HepG2 (cell line): ENCODE results near the gene WNT9A. TPM values are rescaled to one million over a fixed set of nuclear protein-coding genes. Genes with fewer than 3 reads are reported as not detected.

Experiments used
- ATAC-seq: fragments of 200-7000 bp; cut with Tn5 transposase; 3 replicates; pipeline ENCODE4 v1.9.1; 2020; ENCODE audit warnings: mild to moderate bottlenecking, moderate library complexity
- BruUV-seq: library from RNA; stranded (reverse); fragments of 400-500 nt; replicated peaks from 2 replicates; lab custom pipeline; 2021; lab: Mats Ljungman, UMichigan
- CTCF ChIA-PET: fragments of 300-600 bp; formaldehyde crosslinking; extraction: SDS; loops from one replicate; lab custom pipeline; 2021; ENCODE audit warnings: low total read pairs, inconsistent platforms, low intra/inter-chr PET ratio; lab: Yijun Ruan, JAX
- POLR2A ChIA-PET: fragments of 350-600 bp; sonication (Branson Sonifier 250); formaldehyde crosslinking; loops from one replicate; lab custom pipeline; 2020; ENCODE audit warnings: antibody characterized with exemption, inconsistent platforms; lab: Yijun Ruan, JAX
- DNase-seq: peaks from one replicate; pipeline ENCODE4 v3.0.0-alpha.2; 2015; ENCODE audit warnings: low spot score
- FAIRE-seq: peaks from 3 replicates; lab custom pipeline; 2011; peaks lifted over from hg19 to GRCh38; lab: Jason Lieb, UNC
- H2AFZ ChIP-seq: one replicate; pipeline ENCODE4 v1.6.1; 2011; ENCODE audit warnings: low read length, inconsistent platforms
- H3K27ac ChIP-seq: fragments of 300-600 bp; 3 replicates; pipeline ENCODE4 v1.8.0; 2011; ENCODE audit warnings: mixed run types, mild to moderate bottlenecking, mixed read lengths, low read length, inconsistent platforms; ENCODE audit not compliant: insufficient read depth; ENCODE audit errors: extremely low read length
- H3K27me3 ChIP-seq, 2 experiments: fragments of 200-600 bp in 1 of 2; 2 replicates in 1 of 2; 3 replicates in 1 of 2; pipeline versions ENCODE4 v1.6.0 to v1.8.0; 2011; ENCODE audit warnings: low read length in 2 of 2, mild to moderate bottlenecking in 2 of 2, moderate library complexity in 2 of 2, inconsistent platforms in 1 of 2; ENCODE audit not compliant: insufficient read depth in 2 of 2, control insufficient read depth in 1 of 2
- H3K36me3 ChIP-seq, 2 experiments: fragments of 200-600 bp in 1 of 2; replicated peaks in 1 of 2; 2 replicates in 1 of 2; 3 replicates in 1 of 2; pipeline versions ENCODE4 v1.5.1 to v1.8.0; 2011; ENCODE audit warnings: low read length in 2 of 2, inconsistent platforms in 1 of 2; ENCODE audit not compliant: insufficient read depth in 2 of 2, control insufficient read depth in 1 of 2
- H3K4me1 ChIP-seq: 2 replicates; pipeline ENCODE4 v1.5.1; 2012; ENCODE audit warnings: low read length, inconsistent platforms; ENCODE audit not compliant: insufficient read depth
- H3K4me2 ChIP-seq: 2 replicates; pipeline ENCODE4 v1.6.0; 2011; ENCODE audit warnings: low read depth, low read length, inconsistent platforms
- H3K4me3 ChIP-seq, 3 experiments: fragments of 200-600 bp in 1 of 3; sonication (generic), shearing (Covaris generic) in 1 of 3; replicated peaks in 1 of 3; 2 replicates each; pipeline ENCODE4 v1.5.1; 2011 to 2016; ENCODE audit warnings: low read length in 3 of 3, inconsistent platforms in 2 of 3, low read depth in 2 of 3, mild to moderate bottlenecking in 2 of 3, control low read depth in 1 of 3, mixed read lengths in 1 of 3; ENCODE audit not compliant: insufficient read depth in 1 of 3
- H3K79me2 ChIP-seq: one replicate; pipeline ENCODE4 v1.6.1; 2011; ENCODE audit warnings: low read length, inconsistent platforms; ENCODE audit not compliant: insufficient read depth
- H3K9ac ChIP-seq: 2 replicates; pipeline ENCODE4 v1.6.0; 2011; ENCODE audit warnings: mild to moderate bottlenecking, low read depth, low read length, inconsistent platforms; ENCODE audit not compliant: insufficient read depth
- H3K9me3 ChIP-seq: 2 replicates; pipeline ENCODE4 v1.5.1; 2012; ENCODE audit warnings: mild to moderate bottlenecking, low read length
- H4K20me1 ChIP-seq: 2 replicates; pipeline ENCODE4 v1.6.0; 2011; ENCODE audit warnings: inconsistent platforms, mild to moderate bottlenecking, low read length, moderate library complexity; ENCODE audit not compliant: insufficient read depth
- IRF2 ChIP-seq: IDR thresholded peaks from 2 replicates; pipeline ENCODE4 v1.6.1; 2018; ENCODE audit warnings: missing genetic modification reagents, missing compliant biosample characterization
- ZNF18 ChIP-seq: sonication (generic); formaldehyde crosslinking; IDR thresholded peaks from 2 replicates; pipeline ENCODE4 v1.8.0; 2022; ENCODE audit warnings: mild to moderate bottlenecking, missing genetic modification reagents; ENCODE audit not compliant: insufficient replicate concordance
- ZNF30 ChIP-seq: sonication (generic); formaldehyde crosslinking; IDR thresholded peaks from 2 replicates; pipeline ENCODE4 v1.5.0; 2020; ENCODE audit warnings: mild to moderate bottlenecking, missing genetic modification reagents
- WGBS: methylation state at CpG from one replicate; pipeline ENCODE4 v1.1.6; 2017; ENCODE audit warnings: low lambda C conversion rate; 5-methylcytosine and 5-hydroxymethylcytosine counted together
- in situ Hi-C: cut with HindIII; loops from 2 replicates; pipeline ENCODE4 v1.10.0; 2017; ENCODE audit warnings: low pct_unique_long_range_greater_than_20kb; ENCODE audit not compliant: extremely low pct_ligation_motif_present
- intact Hi-C: fragments of 100-400 bp; cut with micrococcal nuclease; formaldehyde crosslinking; loops from one replicate; pipeline ENCODE4 v1.10.0; 2022; ENCODE audit not compliant: unreplicated experiment
- polyA plus RNA-seq, 8 experiments: library from polyadenylated mRNA; depleted of rRNA in 3 of 8; stranded (reverse) in 7 of 8; unstranded in 1 of 8; fragments of >200 nt; fragmentation: Illumina TruSeq in 4 of 8; extraction: Trizol in 4 of 8; gene quantifications; 2 replicates each; pipeline versions ENCODE4 v1.2.1 to v1.2.3, GENCODE V29; 2011 to 2016; ENCODE audit warnings: low read depth in 4 of 8, missing spikeins in 1 of 8, mixed read lengths in 1 of 8; ENCODE audit not compliant: insufficient read depth in 1 of 8
- total RNA-seq, 5 experiments: library from RNA; depleted of rRNA; stranded (reverse); fragments of >200 nt; fragmentation: Illumina TruSeq; extraction: Trizol; gene quantifications; 2 replicates each; pipeline ENCODE4 v1.2.3, GENCODE V29; 2016; ENCODE audit warnings: low read depth in 1 of 5
- TF ChIP-seq, protein P1 (sequence below): sonication (generic); formaldehyde crosslinking; IDR thresholded peaks from 2 replicates; pipeline ENCODE4 v1.4.0; 2020; ENCODE audit warnings: missing genetic modification reagents; ENCODE audit errors: not compliant biosample characterization

The WNT9A gene
- total and polyA plus RNA-seq, 2 of the 13 experiments (the other 11 are each of a cell fraction or from before 2014, with no cell fraction given): 0.04 TPM; not detected in 1

GRCh38 chr1:227914801-227915563 is 32.8 kb downstream of the WNT9A start:
- 18% methylated on average over 4 of the region's 7 CpGs for WGBS

More at GRCh38 chr1:227914801-227915563, 32.8 kb downstream of the WNT9A start:
- Histone ChIP-seq H3K79me2 (no peaks in the 10 kb centered on the region), H3K4me1 (no peaks in the 10 kb centered on the region), H3K27me3 (peaks cover 2 to 38% of the 10 kb centered on the region in 2 experiments; a peak in 4 of 5 replicates), H3K9ac (no peak overlapping the region), H2AFZ (no peak overlapping the region), H3K9me3 (no peaks in the 10 kb centered on the region), H4K20me1 (no peaks in the 10 kb centered on the region), H3K4me2 (no peak overlapping the region), H3K4me3 (no peak overlapping the region), H3K36me3 (no peaks in the 10 kb centered on the region), H3K27ac (no peak overlapping the region)
- no peak for FAIRE-seq
- BruUV-seq: no TSS peak
- intact Hi-C loops: no loop called here
- ChIA-PET POLR2A (no interaction called here), CTCF (no interaction called here)
- no peak for DNase-seq
- no peak for ATAC-seq
- in situ Hi-C loops: no loop called here
- TF ChIP-seq IRF2 (no peak), ZNF30 (CRISPR knock-in tag) (no peak), ZNF18 (no peak)
- TF ChIP-seq, protein P1, sequence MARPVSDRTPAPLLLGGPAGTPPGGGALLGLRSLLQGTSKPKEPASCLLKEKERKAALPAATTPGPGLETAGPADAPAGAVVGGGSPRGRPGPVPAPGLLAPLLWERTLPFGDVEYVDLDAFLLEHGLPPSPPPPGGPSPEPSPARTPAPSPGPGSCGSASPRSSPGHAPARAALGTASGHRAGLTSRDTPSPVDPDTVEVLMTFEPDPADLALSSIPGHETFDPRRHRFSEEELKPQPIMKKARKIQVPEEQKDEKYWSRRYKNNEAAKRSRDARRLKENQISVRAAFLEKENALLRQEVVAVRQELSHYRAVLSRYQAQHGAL (CRISPR knock-in tag): no peak
